ENCODE data around the gene SCO2. TPM values are rescaled to one million over a fixed set of nuclear protein-coding genes. Genes with fewer than 3 reads are reported as not detected.

Gene SCO2
- total and polyA plus RNA-seq, 2 of the 13 experiments (the other 11 are each of a cell fraction or from before 2014, with no cell fraction given) = 0.32 to 3.7 TPM

GRCh38 chr22:50569041-50569459 is 43.7 kb upstream of the SCO2 start:
- Histone ChIP-seq H3K9me3 (ENCODE audit: low read length) (no peaks in the 10 kb centered on the region), H3K79me2 (ENCODE audit: insufficient read depth, low read length) (no peaks in the 10 kb centered on the region), H3K4me1 (ENCODE audit: insufficient read depth, low read length) (peaks cover 34% of the 10 kb centered on the region), H3K4me2 (ENCODE audit: low read depth, low read length) (peak overlapping the region; percentile 52), H3K27ac (ENCODE audit: extremely low read length, insufficient read depth, low read length) (peak overlapping the region; percentile 83), H3K4me3 (replicated peaks in 1 of 3; ENCODE audit: insufficient read depth in 1 of 3, low read depth in 2 of 3, low read length in 3 of 3) (peak overlapping the region in 1 of 3 experiments; percentile 7; a peak in 1 of 6 replicates), H3K9ac (ENCODE audit: insufficient read depth, low read depth, low read length) (peak overlapping the region; percentile 47), H3K27me3 (ENCODE audit: control insufficient read depth in 1 of 2, insufficient read depth in 2 of 2, low read length in 2 of 2) (no peaks in the 10 kb centered on the region), H3K36me3 (replicated peaks in 1 of 2; ENCODE audit: control insufficient read depth in 1 of 2, insufficient read depth in 2 of 2, low read length in 2 of 2) (peaks cover 4 to 5% of the 10 kb centered on the region in 2 experiments; a peak in 2 of 5 replicates), H4K20me1 (ENCODE audit: insufficient read depth, low read length) (no peaks in the 10 kb centered on the region), H2AFZ (ENCODE audit: low read length) (no peak overlapping the region)
- no peak for FAIRE-seq
- intact Hi-C loops (cut with micrococcal nuclease; ENCODE audit: unreplicated experiment) (no loop called here), in situ Hi-C loops (cut with HindIII; ENCODE audit: extremely low pct_ligation_motif_present, low pct_unique_long_range_greater_than_20kb) (loop anchor here (5.0 kb wide), 1 partner anchor 37 kb away; the partner anchor contains the start of gene TYMP)
- WGBS (ENCODE audit: low lambda C conversion rate) = 6% methylated on average over 5 of the region's 8 CpGs
- CTCF ChIA-PET (ENCODE audit: low intra/inter-chr PET ratio, low total read pairs) = no interaction called here
- BruUV-seq (replicated peaks) = TSS peak; percentile 83
- peak; percentile 86 for ATAC-seq
- DNase-seq (ENCODE audit: low spot score) = peak; percentile 78
- POLR2A ChIA-PET = interaction anchor here (0.9 to 3.2 kb wide), 12 partner anchors 9 to 131 kb away, joined by 3 to 30 read pairs (median 4); partner anchors contain the start of genes CHKB, CPT1B, KLHDC7B and SCO2
- TF ChIP-seq NFYC (CRISPR knock-in tag; IDR thresholded peaks at IDR 0.05) (no peak), AGO1 (IDR thresholded peaks at IDR 0.05; ENCODE audit: low read depth, low read length, poor library complexity, severe bottlenecking) (no peak), GATAD1 (CRISPR knock-in tag; IDR thresholded peaks at IDR 0.05) (peak; percentile 23; the same call in 1 of the 2 replicates), ZC3H13 (CRISPR knock-in tag; IDR thresholded peaks at IDR 0.05) (no peak), EHMT2 (IDR thresholded peaks at IDR 0.05; ENCODE audit: borderline replicate concordance, low read depth, low read length) (no peak), YEATS2 (CRISPR knock-in tag; IDR thresholded peaks at IDR 0.05; ENCODE audit: borderline replicate concordance) (peak; percentile 34; the same call in 1 of the 2 replicates), ETV5 (CRISPR knock-in tag; IDR thresholded peaks at IDR 0.05; ENCODE audit: borderline replicate concordance) (peak; percentile 52; the same call in 1 of the 2 replicates), RFXANK (CRISPR knock-in tag; IDR thresholded peaks at IDR 0.05) (no peak), LCORL (IDR thresholded peaks at IDR 0.05) (no peak), LCORL (CRISPR knock-in tag; IDR thresholded peaks at IDR 0.05) (peak; percentile 57; the same call in 1 of the 2 replicates), ZNF121 (CRISPR knock-in tag; IDR thresholded peaks at IDR 0.05) (0 out of 2 replicates have a peak, but pooled peaks have one; percentile 27), REST (IDR thresholded peaks at IDR 0.05; ENCODE audit: borderline replicate concordance in 1 of 2, low read depth in 1 of 2, low read length in 2 of 2) (no peak)
- TF ChIP-seq, protein P1, sequence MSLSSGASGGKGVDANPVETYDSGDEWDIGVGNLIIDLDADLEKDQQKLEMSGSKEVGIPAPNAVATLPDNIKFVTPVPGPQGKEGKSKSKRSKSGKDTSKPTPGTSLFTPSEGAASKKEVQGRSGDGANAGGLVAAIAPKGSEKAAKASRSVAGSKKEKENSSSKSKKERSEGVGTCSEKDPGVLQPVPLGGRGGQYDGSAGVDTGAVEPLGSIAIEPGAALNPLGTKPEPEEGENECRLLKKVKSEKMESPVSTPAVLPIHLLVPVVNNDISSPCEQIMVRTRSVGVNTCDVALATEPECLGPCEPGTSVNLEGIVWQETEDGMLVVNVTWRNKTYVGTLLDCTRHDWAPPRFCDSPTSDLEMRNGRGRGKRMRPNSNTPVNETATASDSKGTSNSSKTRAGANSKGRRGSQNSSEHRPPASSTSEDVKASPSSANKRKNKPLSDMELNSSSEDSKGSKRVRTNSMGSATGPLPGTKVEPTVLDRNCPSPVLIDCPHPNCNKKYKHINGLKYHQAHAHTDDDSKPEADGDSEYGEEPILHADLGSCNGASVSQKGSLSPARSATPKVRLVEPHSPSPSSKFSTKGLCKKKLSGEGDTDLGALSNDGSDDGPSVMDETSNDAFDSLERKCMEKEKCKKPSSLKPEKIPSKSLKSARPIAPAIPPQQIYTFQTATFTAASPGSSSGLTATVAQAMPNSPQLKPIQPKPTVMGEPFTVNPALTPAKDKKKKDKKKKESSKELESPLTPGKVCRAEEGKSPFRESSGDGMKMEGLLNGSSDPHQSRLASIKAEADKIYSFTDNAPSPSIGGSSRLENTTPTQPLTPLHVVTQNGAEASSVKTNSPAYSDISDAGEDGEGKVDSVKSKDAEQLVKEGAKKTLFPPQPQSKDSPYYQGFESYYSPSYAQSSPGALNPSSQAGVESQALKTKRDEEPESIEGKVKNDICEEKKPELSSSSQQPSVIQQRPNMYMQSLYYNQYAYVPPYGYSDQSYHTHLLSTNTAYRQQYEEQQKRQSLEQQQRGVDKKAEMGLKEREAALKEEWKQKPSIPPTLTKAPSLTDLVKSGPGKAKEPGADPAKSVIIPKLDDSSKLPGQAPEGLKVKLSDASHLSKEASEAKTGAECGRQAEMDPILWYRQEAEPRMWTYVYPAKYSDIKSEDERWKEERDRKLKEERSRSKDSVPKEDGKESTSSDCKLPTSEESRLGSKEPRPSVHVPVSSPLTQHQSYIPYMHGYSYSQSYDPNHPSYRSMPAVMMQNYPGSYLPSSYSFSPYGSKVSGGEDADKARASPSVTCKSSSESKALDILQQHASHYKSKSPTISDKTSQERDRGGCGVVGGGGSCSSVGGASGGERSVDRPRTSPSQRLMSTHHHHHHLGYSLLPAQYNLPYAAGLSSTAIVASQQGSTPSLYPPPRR (CRISPR knock-in tag; IDR thresholded peaks at IDR 0.05; ENCODE audit: borderline replicate concordance) = 0 out of 2 replicates have a peak, but pooled peaks have one; percentile 37
- TF ChIP-seq, protein P2, sequence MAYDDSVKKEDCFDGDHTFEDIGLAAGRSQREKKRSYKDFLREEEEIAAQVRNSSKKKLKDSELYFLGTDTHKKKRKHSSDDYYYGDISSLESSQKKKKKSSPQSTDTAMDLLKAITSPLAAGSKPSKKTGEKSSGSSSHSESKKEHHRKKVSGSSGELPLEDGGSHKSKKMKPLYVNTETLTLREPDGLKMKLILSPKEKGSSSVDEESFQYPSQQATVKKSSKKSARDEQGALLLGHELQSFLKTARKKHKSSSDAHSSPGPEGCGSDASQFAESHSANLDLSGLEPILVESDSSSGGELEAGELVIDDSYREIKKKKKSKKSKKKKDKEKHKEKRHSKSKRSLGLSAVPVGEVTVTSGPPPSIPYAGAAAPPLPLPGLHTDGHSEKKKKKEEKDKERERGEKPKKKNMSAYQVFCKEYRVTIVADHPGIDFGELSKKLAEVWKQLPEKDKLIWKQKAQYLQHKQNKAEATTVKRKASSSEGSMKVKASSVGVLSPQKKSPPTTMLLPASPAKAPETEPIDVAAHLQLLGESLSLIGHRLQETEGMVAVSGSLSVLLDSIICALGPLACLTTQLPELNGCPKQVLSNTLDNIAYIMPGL (CRISPR knock-in tag; IDR thresholded peaks at IDR 0.05; ENCODE audit: borderline replicate concordance in 1 of 2, low read depth in 1 of 2) = 0 out of 4 replicates have a peak, but pooled peaks of 1 of the 2 experiments have one; percentile 50

Data from HepG2 (cell line).